Measurements from ENCODE around the gene CBR3.

The CBR3 gene

DNA sequence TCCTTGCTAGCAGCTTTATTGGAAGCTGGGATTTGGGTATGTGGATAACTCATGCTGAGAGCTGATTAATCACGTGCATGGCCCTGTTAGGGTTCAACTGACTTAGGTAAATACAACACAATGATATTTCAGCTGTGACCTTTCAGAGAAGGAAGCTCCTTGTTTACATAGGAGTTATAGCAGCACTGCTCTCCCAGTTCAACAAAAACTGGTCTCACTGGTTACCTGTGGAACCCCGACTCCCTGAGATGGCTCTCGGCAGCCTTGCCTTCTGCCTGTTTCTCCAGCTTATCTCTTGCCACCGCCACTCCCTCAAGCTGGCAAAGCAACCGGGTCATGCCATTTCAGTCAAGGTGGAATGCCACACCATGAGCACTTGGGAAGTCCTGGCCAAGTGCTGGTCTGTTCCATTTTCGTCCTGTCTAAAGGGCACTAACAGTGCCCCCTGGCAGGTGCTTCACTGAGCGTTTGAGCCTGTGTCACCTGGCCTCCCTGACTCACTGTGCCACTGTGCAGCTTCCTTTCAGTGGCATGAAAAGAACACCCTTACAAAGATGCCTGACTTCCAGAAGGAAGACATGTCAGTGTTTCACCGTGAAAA lies 53.3 kb downstream of the CBR3 start:
- no peak overlapping the region for H3K9ac ChIP-seq (ENCODE audit: low read length)
- no peaks in the 10 kb centered on the region for H3K36me3 ChIP-seq (ENCODE audit: low read length)
- no peaks in the 10 kb centered on the region for H3K9me2 ChIP-seq (replicated peaks; ENCODE audit: insufficient read depth, low read length)
- H3K4me3 ChIP-seq (ENCODE audit: insufficient read depth, low read length, poor library complexity, severe bottlenecking), result no peak overlapping the region
- H2AFZ ChIP-seq (ENCODE audit: low read depth, low read length, severe bottlenecking), result no peak overlapping the region
- H3K4me2 ChIP-seq (ENCODE audit: low read depth, low read length, poor library complexity, severe bottlenecking), result no peak overlapping the region
- no peaks in the 10 kb centered on the region for H3F3A ChIP-seq (ENCODE audit: insufficient read depth)
- no peaks in the 10 kb centered on the region for H4K20me1 ChIP-seq (ENCODE audit: low read depth, low read length)
- H3K27ac ChIP-seq (ENCODE audit: low read depth, low read length), result no peak overlapping the region
- H3K27me3 ChIP-seq (ENCODE audit: low read length), result no peaks in the 10 kb centered on the region
- H3K79me2 ChIP-seq (ENCODE audit: insufficient read depth, low read length), result no peaks in the 10 kb centered on the region
- TF ChIP-seq EZH2phosphoT487 (conservative IDR thresholded peaks at IDR 0.05; ENCODE audit: low read length), result no peak
- TF ChIP-seq CTCF (IDR thresholded peaks at IDR 0.05; ENCODE audit: insufficient read depth, low read length, poor library complexity, severe bottlenecking), result no peak
- H3K9me3 ChIP-seq (ENCODE audit: insufficient read depth, low read length), result no peaks in the 10 kb centered on the region

- TF ChIP-seq EZH2phosphoT487 (conservative IDR thresholded peaks at IDR 0.05; ENCODE audit: low read length) (no peak), CTCF (IDR thresholded peaks at IDR 0.05; ENCODE audit: insufficient read depth, low read length, poor library complexity, severe bottlenecking) (no peak)
- H3K9me2 ChIP-seq (replicated peaks; ENCODE audit: insufficient read depth, low read length), result no peaks in the 10 kb centered on the region
- H3K4me2 ChIP-seq (ENCODE audit: low read depth, low read length, poor library complexity, severe bottlenecking), result no peak overlapping the region
- no peaks in the 10 kb centered on the region for H3K27me3 ChIP-seq (ENCODE audit: low read length)
- no peaks in the 10 kb centered on the region for H3K79me2 ChIP-seq (ENCODE audit: insufficient read depth, low read length)
- no peak overlapping the region for H3K9ac ChIP-seq (ENCODE audit: low read length)
- H3K4me3 ChIP-seq (ENCODE audit: insufficient read depth, low read length, poor library complexity, severe bottlenecking), result no peak overlapping the region
- H3K36me3 ChIP-seq (ENCODE audit: low read length), result no peaks in the 10 kb centered on the region
- no peaks in the 10 kb centered on the region for H3K9me3 ChIP-seq (ENCODE audit: insufficient read depth, low read length)
- H4K20me1 ChIP-seq (ENCODE audit: low read depth, low read length), result no peaks in the 10 kb centered on the region
- H2AFZ ChIP-seq (ENCODE audit: low read depth, low read length, severe bottlenecking), result no peak overlapping the region
- H3K27ac ChIP-seq (ENCODE audit: low read depth, low read length), result no peak overlapping the region
- H3F3A ChIP-seq (ENCODE audit: insufficient read depth), result no peaks in the 10 kb centered on the region
Measured at GRCh38 chr21:36188937-36189336, 54.1 kb downstream of the CBR3 start.

DNA sequence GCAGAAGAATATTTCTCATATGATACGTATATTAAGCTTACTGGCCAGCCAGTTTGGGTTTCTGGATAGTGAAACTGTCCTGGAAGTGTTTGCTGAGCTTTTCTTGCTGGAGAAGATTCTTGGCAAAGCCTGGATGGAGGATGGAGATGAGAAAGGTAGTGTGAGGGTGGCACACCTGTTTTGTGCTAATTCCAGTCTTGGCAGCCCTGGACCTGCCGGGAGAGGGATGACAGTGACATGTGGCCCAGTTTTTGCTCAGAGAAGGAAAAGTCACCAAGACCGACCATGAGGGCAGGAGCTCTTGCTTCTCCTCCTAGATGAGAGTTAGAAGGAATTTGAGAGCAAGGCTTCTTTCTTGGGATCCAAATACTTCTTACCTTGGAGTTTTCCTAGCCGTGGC lies 55.9 kb downstream of the CBR3 start:
- Histone ChIP-seq H3K9me2 (replicated peaks; ENCODE audit: insufficient read depth, low read length) (no peaks in the 10 kb centered on the region), H2AFZ (ENCODE audit: low read depth, low read length, severe bottlenecking) (no peak overlapping the region), H3K27ac (ENCODE audit: low read depth, low read length) (no peak overlapping the region), H3K9ac (ENCODE audit: low read length) (no peak overlapping the region), H3K9me3 (ENCODE audit: insufficient read depth, low read length) (no peaks in the 10 kb centered on the region), H3K27me3 (ENCODE audit: low read length) (no peaks in the 10 kb centered on the region), H3F3A (ENCODE audit: insufficient read depth) (no peaks in the 10 kb centered on the region), H4K20me1 (ENCODE audit: low read depth, low read length) (no peaks in the 10 kb centered on the region), H3K4me3 (ENCODE audit: insufficient read depth, low read length, poor library complexity, severe bottlenecking) (no peak overlapping the region), H3K4me2 (ENCODE audit: low read depth, low read length, poor library complexity, severe bottlenecking) (no peak overlapping the region), H3K79me2 (ENCODE audit: insufficient read depth, low read length) (no peaks in the 10 kb centered on the region), H3K36me3 (ENCODE audit: low read length) (no peaks in the 10 kb centered on the region)
- TF ChIP-seq CTCF (IDR thresholded peaks at IDR 0.05; ENCODE audit: insufficient read depth, low read length, poor library complexity, severe bottlenecking), result no peak
- no peak for TF ChIP-seq EZH2phosphoT487 (conservative IDR thresholded peaks at IDR 0.05; ENCODE audit: low read length)
